ENCODE data around the gene PPP1R11. TPM values are rescaled to one million over a fixed set of nuclear protein-coding genes. Genes with fewer than 3 reads are reported as not detected.

Gene PPP1R11
- total and polyA plus RNA-seq, 9 of the 15 experiments (the other 6 are each of a cell fraction or from before 2014, with no cell fraction given): 17.8 to 94.8 (median 44.6) TPM

- peak in 2 of 4 experiments; percentile 18 to 56 for DNase-seq (ENCODE audit: extremely low read depth in 1 of 4, low spot score in 3 of 4)
- Histone ChIP-seq H3K27me3 (ENCODE audit: control insufficient read depth in 2 of 2, insufficient read depth in 2 of 2, low read length in 2 of 2) (no peaks in the 10 kb centered on the region), H3K9ac (ENCODE audit: insufficient read depth in 1 of 2, low read depth in 2 of 2, low read length in 2 of 2) (peak overlapping the region; percentile 96 to 98), H3K4me3 (peak overlapping the region; percentile 79), H3K4me2 (ENCODE audit: insufficient read depth, low read length) (peak overlapping the region; percentile 93), H3K4me1 (replicated peaks in 1 of 2; ENCODE audit: control insufficient read depth in 2 of 2, insufficient read depth in 2 of 2, low read length in 2 of 2) (peaks cover 0 to 14% of the 10 kb centered on the region in 2 experiments; a peak in 3 of 5 replicates), H3K9me1 (ENCODE audit: control insufficient read depth, insufficient read depth, low read length) (no peaks in the 10 kb centered on the region), H2AFZ (ENCODE audit: low read depth, low read length) (peak overlapping the region; percentile 94), H3K36me3 (ENCODE audit: control insufficient read depth, insufficient read depth, low read length) (peaks cover 35% of the 10 kb centered on the region), H3K79me2 (ENCODE audit: control insufficient read depth, insufficient read depth, low read length) (peaks cover 53% of the 10 kb centered on the region), H3K9me3 (replicated peaks; ENCODE audit: control insufficient read depth, insufficient read depth, low read depth, low read length) (no peaks in the 10 kb centered on the region), H4K20me1 (replicated peaks; ENCODE audit: control insufficient read depth, insufficient read depth, low read length) (no peaks in the 10 kb centered on the region), H3K27ac (ENCODE audit: extremely low read depth, low read depth, low read length) (peak overlapping the region; percentile 85)
- intact Hi-C loops (cut with micrococcal nuclease) (loop anchor here (5.0 to 10.0 kb wide), 2 partner anchors 95 to 283 kb away; partner anchors contain the start of gene RPP21), in situ Hi-C loops (cut with MboI) (no loop called here)
- peak; percentile 62 for FAIRE-seq
- ATAC-seq: peak; percentile 71
- 7% methylated on average over 13 of the region's 13 CpGs for WGBS (ENCODE audit: insufficient coverage, low coverage, missing lambda C conversion rate)
- ChIA-PET CTCF (ENCODE audit: low intra/inter-chr PET ratio) (no interaction called here), POLR2A (interaction anchor here (0.8 to 2.2 kb wide), 8 partner anchors 9 to 446 kb away, joined by 3 to 10 read pairs (median 3); no protein-coding TSS in a partner anchor)
- no TSS peak for BruUV-seq (replicated peaks)
- TF ChIP-seq REST (IDR thresholded peaks at IDR 0.05; ENCODE audit: borderline replicate concordance) (peak; percentile 72), REST (CRISPR knock-in tag; IDR thresholded peaks at IDR 0.05; ENCODE audit: low read depth) (no peak), SMARCE1 (IDR thresholded peaks at IDR 0.05) (no peak), FOXP1 (CRISPR knock-in tag; IDR thresholded peaks at IDR 0.05) (0 out of 2 replicates have a peak, but pooled peaks have one; percentile 14), CREBBP (IDR thresholded peaks at IDR 0.05; ENCODE audit: low read depth, low read length) (no peak), ZNF263 (CRISPR knock-in tag; IDR thresholded peaks at IDR 0.05; ENCODE audit: borderline replicate concordance) (0 out of 2 replicates have a peak, but pooled peaks have one; percentile 30), KDM4B (IDR thresholded peaks at IDR 0.05; ENCODE audit: borderline replicate concordance in 2 of 2, low read depth in 1 of 2) (0 out of 4 replicates have a peak, but pooled peaks of 1 of the 2 experiments have one; percentile 67), ZNF239 (CRISPR knock-in tag; IDR thresholded peaks at IDR 0.05) (no peak), NR1H2 (CRISPR knock-in tag; IDR thresholded peaks at IDR 0.05) (no peak), RBM39 (optimal IDR thresholded peaks at IDR 0.05; ENCODE audit: low read depth, low read length) (peak; percentile 5), NR4A1 (CRISPR knock-in tag; IDR thresholded peaks at IDR 0.05) (no peak), NR4A1 (tag; IDR thresholded peaks at IDR 0.05) (0 out of 2 replicates have a peak, but pooled peaks have one; percentile 45), CBFB (CRISPR knock-in tag; IDR thresholded peaks at IDR 0.05) (peak; percentile 69; the same call in 1 of the 2 replicates), NEUROD1 (IDR thresholded peaks at IDR 0.05; ENCODE audit: borderline replicate concordance, low read depth, low read length, partially characterized antibody) (no peak), SP1 (CRISPR knock-in tag; IDR thresholded peaks at IDR 0.05) (0 out of 2 replicates have a peak, but pooled peaks have one; percentile 6)
Measured at GRCh38 chr6:30061858-30062458, 5.0 kb upstream of the PPP1R11 start.
